SU-DHL-6 (cell line): ENCODE measurements around the gene CAPN8.

ENCODE experiments used
- CTCF ChIP-seq: fragments of 200-600 bp; sonication (generic); IDR thresholded peaks from one replicate; pipeline ENCODE4 v1.5.1; 2017; ENCODE audit warnings: antibody characterized with exemption, mild to moderate bottlenecking, low read length, moderate library complexity; ENCODE audit not compliant: insufficient read depth, poor library complexity, severe bottlenecking
- EZH2phosphoT487 ChIP-seq: fragments of 200-600 bp; sonication (generic), shearing (Covaris generic); conservative IDR thresholded peaks from 2 replicates; pipeline ENCODE4 v1.6.1; 2018; ENCODE audit warnings: mild to moderate bottlenecking, antibody characterized with exemption, low read length, moderate library complexity, mixed read lengths

GRCh38 chr1:223515926-223516325 lies 149.6 kb downstream of the CAPN8 start:
- TF ChIP-seq CTCF (no peak), EZH2phosphoT487 (no peak)
